ENCODE results near the gene ATP1B1.

DNA sequence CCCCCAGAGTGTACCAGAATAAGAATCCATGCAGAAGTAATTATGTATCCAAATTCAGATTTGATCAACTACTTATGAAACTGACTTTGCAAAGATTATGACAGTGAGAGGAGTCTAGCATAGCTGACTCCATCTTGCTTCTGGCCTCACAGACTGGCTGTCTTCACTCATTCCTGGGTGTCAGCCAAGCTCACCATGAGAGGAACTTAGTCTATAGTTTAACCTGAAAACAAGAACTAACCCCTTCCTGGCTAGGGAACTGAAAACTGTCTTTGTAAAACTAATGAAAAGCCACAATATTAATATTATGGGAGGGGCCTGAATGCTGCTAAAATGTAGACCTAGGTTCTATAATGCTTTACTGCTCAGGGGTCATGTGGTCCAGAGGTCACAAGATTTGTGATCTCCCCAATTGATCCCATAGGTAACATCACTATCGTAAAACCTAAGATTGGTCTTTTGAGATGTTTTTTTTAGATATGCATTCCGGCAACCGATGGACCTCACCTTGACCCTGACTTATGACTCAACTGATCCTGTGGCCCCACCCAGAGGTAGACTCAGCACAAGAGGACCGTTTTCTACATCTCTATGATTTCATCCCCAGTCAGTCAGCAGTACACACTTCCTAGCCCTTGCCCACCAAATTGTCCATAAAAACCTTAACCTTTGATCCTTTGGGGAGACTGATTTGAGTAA is 55.2 kb downstream of the ATP1B1 start:
- TF ChIP-seq, protein P1, sequence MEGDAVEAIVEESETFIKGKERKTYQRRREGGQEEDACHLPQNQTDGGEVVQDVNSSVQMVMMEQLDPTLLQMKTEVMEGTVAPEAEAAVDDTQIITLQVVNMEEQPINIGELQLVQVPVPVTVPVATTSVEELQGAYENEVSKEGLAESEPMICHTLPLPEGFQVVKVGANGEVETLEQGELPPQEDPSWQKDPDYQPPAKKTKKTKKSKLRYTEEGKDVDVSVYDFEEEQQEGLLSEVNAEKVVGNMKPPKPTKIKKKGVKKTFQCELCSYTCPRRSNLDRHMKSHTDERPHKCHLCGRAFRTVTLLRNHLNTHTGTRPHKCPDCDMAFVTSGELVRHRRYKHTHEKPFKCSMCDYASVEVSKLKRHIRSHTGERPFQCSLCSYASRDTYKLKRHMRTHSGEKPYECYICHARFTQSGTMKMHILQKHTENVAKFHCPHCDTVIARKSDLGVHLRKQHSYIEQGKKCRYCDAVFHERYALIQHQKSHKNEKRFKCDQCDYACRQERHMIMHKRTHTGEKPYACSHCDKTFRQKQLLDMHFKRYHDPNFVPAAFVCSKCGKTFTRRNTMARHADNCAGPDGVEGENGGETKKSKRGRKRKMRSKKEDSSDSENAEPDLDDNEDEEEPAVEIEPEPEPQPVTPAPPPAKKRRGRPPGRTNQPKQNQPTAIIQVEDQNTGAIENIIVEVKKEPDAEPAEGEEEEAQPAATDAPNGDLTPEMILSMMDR (IDR thresholded peaks at IDR 0.05) = no peak
- TF ChIP-seq POLR2A (IDR thresholded peaks at IDR 0.05) = no peak

All from body of pancreas (tissue), 4 donors.